Activated CD4-positive, CD25-positive, alpha-beta regulatory T cell treated with anti-CD3 and anti-CD28 coated beads, Interleukin-2, amount 50 U/mL, for 24 hours (primary cell): ENCODE results near the gene CXCR4.
A peak's percentile ranks its signal among the peaks of the same experiment; 100 is the strongest.
"Not testable (repeated sequence)": the region's sequence is repeated elsewhere in the genome, so short reads cannot be mapped to it uniquely, and the experiment has no call there.

Experiments
- ATAC-seq, 2 donors: fragments of 150-1000 bp; cut with Tn5 transposase; one replicate each; pipeline ENCODE4 v1.10.0; 2021; ENCODE audit warnings: mild to moderate bottlenecking in 1 of 2, moderate library complexity in 1 of 2

Gene CXCR4

GRCh38 chr2:136071887-136072286 lies 46.1 kb downstream of the CXCR4 start:
- ATAC-seq: not testable (repeated sequence)

GRCh38 chr2:136070913-136071312 lies 47.0 kb downstream of the CXCR4 start:
- ATAC-seq: peak in 1 of 2 donors; percentile 63

- no peak for ATAC-seq
Observed at GRCh38 chr2:136069773-136070172, 48.2 kb downstream of the CXCR4 start.

GRCh38 chr2:136068581-136069227 lies 49.2 kb downstream of the CXCR4 start:
- ATAC-seq: peak; percentile 53 to 58

- no peak for ATAC-seq
Observed at GRCh38 chr2:136067897-136068580, 49.9 kb downstream of the CXCR4 start.

GRCh38 chr2:136067459-136067858 lies 50.5 kb downstream of the CXCR4 start:
- ATAC-seq: no peak

GRCh38 chr2:136065907-136066306 lies 52.0 kb downstream of the CXCR4 start:
- no peak for ATAC-seq

- peak; percentile 20 to 21 for ATAC-seq
Observed at GRCh38 chr2:136065384-136065783, 52.6 kb downstream of the CXCR4 start.
